ENCODE measurements around the gene ICAM1.

Gene ICAM1

GRCh38 chr19:10295305-10295846 lies 24.5 kb downstream of the ICAM1 start:
- no peak for DNase-seq

- DNase-seq: no peak
Measured at GRCh38 chr19:10295847-10296591, 25.1 kb downstream of the ICAM1 start.

- no peak for DNase-seq
Measured at GRCh38 chr19:10299545-10300458, 28.9 kb downstream of the ICAM1 start.

GRCh38 chr19:10305139-10305806 lies 34.4 kb downstream of the ICAM1 start:
- no peak for DNase-seq

- no peak for DNase-seq
Measured at GRCh38 chr19:10306327-10306726, 35.4 kb downstream of the ICAM1 start.

GRCh38 chr19:10309423-10309822 lies 38.5 kb downstream of the ICAM1 start, which contains the start of gene ZGLP1:
TSS of gene ZGLP1 (minus strand) at chr19:10309815.
- DNase-seq: no peak

- peak; percentile 55 for DNase-seq
Measured at GRCh38 chr19:10315335-10316214, 44.7 kb downstream of the ICAM1 start, which contains the start of gene FDX2. TSS of gene FDX2 (minus strand) at chr19:10316015. CDS start at chr19:10315996, 19 bp downstream.

GRCh38 chr19:10316229-10317044 lies 45.5 kb downstream of the ICAM1 start:
- DNase-seq: no peak

- no peak for DNase-seq
Measured at GRCh38 chr19:10317045-10317856, 46.3 kb downstream of the ICAM1 start.

- DNase-seq: no peak
Measured at GRCh38 chr19:10317857-10318462, 47.0 kb downstream of the ICAM1 start.

- DNase-seq: no peak
Measured at GRCh38 chr19:10318807-10319682, 48.1 kb downstream of the ICAM1 start.

GRCh38 chr19:10320602-10321416 lies 49.9 kb downstream of the ICAM1 start:
- DNase-seq: no peak

- DNase-seq: no peak
Measured at GRCh38 chr19:10321417-10321797, 50.5 kb downstream of the ICAM1 start.

- no peak for DNase-seq
Measured at GRCh38 chr19:10321874-10322835, 51.2 kb downstream of the ICAM1 start.

GRCh38 chr19:10325732-10326131 lies 54.8 kb downstream of the ICAM1 start:
- no peak for DNase-seq

- DNase-seq: no peak
Measured at GRCh38 chr19:10327793-10328192, 56.9 kb downstream of the ICAM1 start.

Measured in NCI-H2029 treated with DMSO at 0.1 percent for 48 hours (cell line).